ENCODE measurements around the gene ERRFI1.
"Not testable (repeated sequence)": the region's sequence is repeated elsewhere in the genome, so short reads cannot be mapped to it uniquely, and the experiment has no call there.

ERRFI1 gene

GRCh38 chr1:8026153-8026975 lies at the start of gene ERRFI1:
ERRFI1 (minus strand) TSS chr1:8026309; CDS start chr1:8015619, 10,690 bp downstream.
- peak; percentile 89 for DNase-seq

GRCh38 chr1:8075511-8076051 lies 49.5 kb upstream of the ERRFI1 start:
- no peak for DNase-seq

- no peak for DNase-seq
Measured at GRCh38 chr1:8073112-8073855, 47.2 kb upstream of the ERRFI1 start.

- DNase-seq = no peak
Measured at GRCh38 chr1:8070381-8070811, 44.3 kb upstream of the ERRFI1 start.

- not testable (repeated sequence) for DNase-seq
Measured at GRCh38 chr1:8069614-8070320, 43.7 kb upstream of the ERRFI1 start.

- no peak for DNase-seq
Measured at GRCh38 chr1:8065369-8065768, 39.3 kb upstream of the ERRFI1 start.

GRCh38 chr1:8063298-8064036 lies 37.4 kb upstream of the ERRFI1 start:
- no peak for DNase-seq

- no peak for DNase-seq
Measured at GRCh38 chr1:8062861-8063260, 36.8 kb upstream of the ERRFI1 start.

GRCh38 chr1:8061673-8062386 lies 35.7 kb upstream of the ERRFI1 start:
- DNase-seq = no peak

GRCh38 chr1:8061210-8061609 lies 35.1 kb upstream of the ERRFI1 start:
- no peak for DNase-seq

- DNase-seq = no peak
Measured at GRCh38 chr1:8059161-8059622, 33.1 kb upstream of the ERRFI1 start.

GRCh38 chr1:8057779-8058178 lies 31.7 kb upstream of the ERRFI1 start:
- DNase-seq = not testable (repeated sequence)

- no peak for DNase-seq
Measured at GRCh38 chr1:8055973-8056372, 29.9 kb upstream of the ERRFI1 start.

GRCh38 chr1:8053878-8054567 lies 27.9 kb upstream of the ERRFI1 start:
- no peak for DNase-seq

GRCh38 chr1:8051650-8052049 lies 25.5 kb upstream of the ERRFI1 start:
- no peak for DNase-seq

- not testable (repeated sequence) for DNase-seq
Measured at GRCh38 chr1:8049229-8049628, 23.1 kb upstream of the ERRFI1 start.

- no peak for DNase-seq
Measured at GRCh38 chr1:8047686-8048445, 21.8 kb upstream of the ERRFI1 start.

- no peak for DNase-seq
Measured at GRCh38 chr1:8047112-8047511, 21.0 kb upstream of the ERRFI1 start.

- DNase-seq = no peak
Measured at GRCh38 chr1:8046391-8046790, 20.3 kb upstream of the ERRFI1 start.

GRCh38 chr1:8043621-8044020 lies 17.5 kb upstream of the ERRFI1 start:
- no peak for DNase-seq
